ENCODE results near the gene TBC1D5. TPM values are rescaled to one million over a fixed set of nuclear protein-coding genes. Genes with fewer than 3 reads are reported as not detected.

TBC1D5 gene
- total and polyA plus RNA-seq, 2 of the 8 experiments (the other 6 are each of a cell fraction or from before 2014, with no cell fraction given) = 11.0 to 22.9 TPM

GRCh38 chr3:17349093-17349492 is 393.3 kb downstream of the TBC1D5 start:
- no peak overlapping the region for H4K8ac ChIP-seq (ENCODE audit: extremely low read depth, insufficient read depth, low read length)
- no peak overlapping the region for H2AK5ac ChIP-seq (ENCODE audit: low read depth, low read length)
- no peak overlapping the region for H4K5ac ChIP-seq (ENCODE audit: insufficient read length, low read depth, low read length)
- H3K23me2 ChIP-seq (ENCODE audit: low read depth, low read length) = no peaks in the 10 kb centered on the region
- H4K91ac ChIP-seq (replicated peaks; ENCODE audit: insufficient read length, low read length) = no peak overlapping the region
- no peaks in the 10 kb centered on the region for H3K79me2 ChIP-seq (ENCODE audit: control insufficient read depth in 1 of 2, insufficient read depth in 2 of 2, low read length in 2 of 2)
- H3K4me3 ChIP-seq (ENCODE audit: extremely low read depth in 1 of 4, insufficient read depth in 2 of 4, low read depth in 3 of 4, low read length in 4 of 4) = no peak overlapping the region
- no peaks in the 10 kb centered on the region for H3K79me1 ChIP-seq (ENCODE audit: low read depth, low read length)
- no peak overlapping the region for H3K9ac ChIP-seq (replicated peaks in 1 of 4; ENCODE audit: extremely low read depth in 1 of 4, low read depth in 3 of 4, low read length in 3 of 4)
- TF ChIP-seq BACH1 (IDR thresholded peaks at IDR 0.05; ENCODE audit: low read length) = no peak
- no peak for TF ChIP-seq TAF7 (optimal IDR thresholded peaks at IDR 0.05; ENCODE audit: borderline replicate concordance, low read depth, low read length)
- TF ChIP-seq SIN3A (conservative IDR thresholded peaks at IDR 0.05 in 1 of 2, IDR thresholded peaks at IDR 0.05 in 1 of 2; ENCODE audit: low read depth in 1 of 2, low read length in 2 of 2) = no peak
- no peak for TF ChIP-seq PHF8 (conservative IDR thresholded peaks at IDR 0.05; ENCODE audit: low read depth, low read length)
- no peak for TF ChIP-seq SRF (IDR thresholded peaks at IDR 0.05; ENCODE audit: low read depth, low read length)
- no peak for TF ChIP-seq RXRA (IDR thresholded peaks at IDR 0.05; ENCODE audit: insufficient read depth, low read depth, low read length)
- TF ChIP-seq POU5F1 (IDR thresholded peaks at IDR 0.05; ENCODE audit: low read depth, low read length) = no peak
- no peak for TF ChIP-seq GABPA (IDR thresholded peaks at IDR 0.05; ENCODE audit: borderline replicate concordance, insufficient read depth, low read length)
- no peak for TF ChIP-seq RFX5 (IDR thresholded peaks at IDR 0.05; ENCODE audit: borderline replicate concordance, low read depth, low read length)
- TF ChIP-seq MAX (IDR thresholded peaks at IDR 0.05) = no peak
- DNase-seq (ENCODE audit: low read depth in 1 of 2, low spot score in 2 of 2) (no peak), FAIRE-seq (no peak)
- H3K4me2 ChIP-seq (ENCODE audit: insufficient read depth in 1 of 2, low read depth in 2 of 2, low read length in 2 of 2) = no peak overlapping the region
- no peak overlapping the region for H3K14ac ChIP-seq (ENCODE audit: insufficient read length)
- H3K23ac ChIP-seq (ENCODE audit: insufficient read length) = no peak overlapping the region
- H2BK15ac ChIP-seq (ENCODE audit: low read length) = no peak overlapping the region
- H2BK20ac ChIP-seq (ENCODE audit: low read length) = no peak overlapping the region
- no peak overlapping the region for H3K56ac ChIP-seq (replicated peaks; ENCODE audit: insufficient read length, low read depth, low read length)
- H3K36me3 ChIP-seq (ENCODE audit: control insufficient read depth in 2 of 4, insufficient read depth in 4 of 4, low read length in 3 of 4) = no peaks in the 10 kb centered on the region
- no peaks in the 10 kb centered on the region for H3K4me1 ChIP-seq (replicated peaks in 1 of 4; ENCODE audit: control insufficient read depth in 3 of 4, insufficient read depth in 4 of 4, low read length in 3 of 4)
- no peak overlapping the region for H3K27ac ChIP-seq (ENCODE audit: low read depth, low read length)
- no peak overlapping the region for H2BK5ac ChIP-seq (ENCODE audit: low read depth, low read length)
- H2BK120ac ChIP-seq (replicated peaks; ENCODE audit: low read depth, low read length) = no peak overlapping the region
- H3K18ac ChIP-seq (ENCODE audit: extremely low read depth, low read length) = no peak overlapping the region
- no peaks in the 10 kb centered on the region for H3K9me3 ChIP-seq (ENCODE audit: insufficient read depth in 2 of 2, low read depth in 1 of 2, low read length in 1 of 2)
- no peaks in the 10 kb centered on the region for H3K27me3 ChIP-seq (replicated peaks in 1 of 4; ENCODE audit: control insufficient read depth in 3 of 4, extremely low read depth in 1 of 4, insufficient read depth in 3 of 4, low read length in 3 of 4)
- ChIA-PET POLR2A (ENCODE audit: partially characterized antibody) (no interaction called here), CTCF (ENCODE audit: partially characterized antibody) (interaction anchor here (1.1 to 1.3 kb wide), 2 partner anchors 8 to 13 kb away, joined by 3 read pairs; no protein-coding TSS in a partner anchor)
- H2AFZ ChIP-seq (ENCODE audit: low read length) = no peak overlapping the region
- no peak overlapping the region for H2BK12ac ChIP-seq (ENCODE audit: low read depth, low read length)
- no peaks in the 10 kb centered on the region for H4K20me1 ChIP-seq (replicated peaks in 1 of 2; ENCODE audit: control insufficient read depth in 1 of 2, insufficient read depth in 2 of 2, low read length in 2 of 2)
- no peak overlapping the region for H3K4ac ChIP-seq (replicated peaks; ENCODE audit: insufficient read length, low read depth, low read length)
- 85% methylated on average over 1 of the region's 1 CpG; no CpG with 5 or more reads in 1 of the 2 experiments for WGBS, 2 experiments (ENCODE audit: extremely low coverage in 1 of 2, insufficient coverage in 1 of 2, insufficient read length in 1 of 2, insufficient replicate concordance in 2 of 2, low coverage in 1 of 2, low lambda C conversion rate in 2 of 2, missing lambda C conversion rate in 1 of 2)
